ENCODE data around the gene LRRC28.
A peak's percentile ranks its signal among the peaks of the same experiment; 100 is the strongest.

The LRRC28 gene

DNA sequence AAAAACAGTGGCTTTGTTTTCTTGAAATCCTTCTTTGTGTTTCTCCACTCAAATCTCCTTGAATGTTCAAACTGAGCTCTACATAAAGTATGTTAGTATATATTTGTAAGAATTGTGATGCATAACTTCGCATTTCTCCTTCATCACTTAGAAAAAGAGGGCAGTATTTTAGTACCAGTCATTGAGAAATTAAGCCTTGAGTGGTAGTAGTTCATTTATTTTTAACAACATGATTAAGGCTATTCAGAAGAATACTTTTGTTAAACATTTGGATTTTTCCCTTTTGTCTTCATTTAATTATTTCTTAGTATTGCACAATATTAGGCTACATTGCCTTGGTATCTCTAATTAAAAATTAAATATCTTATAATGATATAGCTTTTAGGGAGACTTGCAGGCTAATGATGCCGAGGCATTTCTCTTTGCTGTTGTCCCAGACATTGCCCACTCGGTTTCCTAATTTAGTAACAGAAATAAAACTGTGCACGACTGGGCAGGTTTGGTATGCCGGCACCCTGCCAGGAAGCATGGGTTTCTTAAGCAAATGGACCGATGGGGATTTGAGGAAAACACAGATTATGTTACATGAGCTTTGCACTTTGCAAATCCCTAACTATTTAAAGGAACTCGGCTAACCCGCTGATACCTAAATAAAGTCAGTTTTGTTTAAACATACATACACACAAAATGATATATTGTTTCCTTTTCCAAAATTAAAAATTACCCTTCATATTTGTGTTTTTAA is 54.7 kb downstream of the LRRC28 start:
- DNase-seq (ENCODE audit: low read depth in 2 of 2): no peak

DNA sequence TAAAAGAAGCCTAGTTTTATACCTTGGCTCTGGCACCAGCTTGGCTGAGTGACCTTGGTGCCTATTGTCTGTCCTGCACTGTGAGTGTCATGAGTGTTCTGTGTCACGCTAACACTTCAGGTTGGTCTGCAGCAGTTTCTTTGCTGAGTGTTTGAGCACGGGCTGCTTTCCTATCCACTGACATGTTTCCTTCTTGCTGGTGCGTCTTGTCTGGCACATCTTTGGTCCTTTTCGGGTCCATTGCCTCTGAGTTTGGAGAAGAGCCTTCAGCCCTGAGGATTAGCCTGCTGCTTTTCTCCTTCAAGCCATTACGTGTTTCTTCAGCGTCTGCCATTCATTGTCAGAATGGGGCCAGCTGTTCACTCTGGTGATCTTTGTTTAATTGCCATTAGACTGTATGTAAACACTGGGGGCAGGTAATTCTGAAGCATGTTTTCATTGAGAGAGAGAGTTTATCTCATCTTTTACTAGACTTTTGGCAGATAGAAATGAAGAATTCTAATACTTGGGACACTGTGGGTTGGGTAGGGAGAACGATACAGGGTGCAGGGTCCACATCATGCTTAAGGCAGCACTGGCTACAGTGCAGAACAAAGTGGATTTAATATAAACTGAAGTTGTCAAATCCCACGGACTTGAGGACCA is 55.5 kb downstream of the LRRC28 start:
- no peak for DNase-seq (ENCODE audit: low read depth in 2 of 2)

DNA sequence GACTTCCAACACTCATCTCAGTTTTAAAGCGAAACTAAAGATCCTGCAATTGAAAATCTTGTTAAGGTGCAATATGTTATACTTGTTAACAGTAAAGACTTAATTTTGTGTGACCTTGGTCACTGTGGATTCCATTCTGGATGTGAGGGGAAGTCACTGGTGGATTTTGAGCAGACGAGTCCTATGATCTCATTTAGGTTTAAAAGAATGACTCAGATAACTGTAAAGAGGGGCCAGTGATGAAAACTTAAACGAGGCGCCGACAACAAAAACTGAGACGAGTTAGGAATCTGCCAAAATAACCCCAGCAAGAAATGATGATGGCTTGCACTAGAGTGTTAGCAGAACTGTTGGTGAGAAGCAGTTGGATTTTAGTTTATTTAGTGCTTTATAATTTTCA is 56.5 kb downstream of the LRRC28 start:
- DNase-seq (ENCODE audit: low read depth in 2 of 2): no peak

GRCh38 chr15:99310745-99311144 is 59.5 kb downstream of the LRRC28 start:
- DNase-seq (ENCODE audit: low read depth in 2 of 2): no peak

DNA sequence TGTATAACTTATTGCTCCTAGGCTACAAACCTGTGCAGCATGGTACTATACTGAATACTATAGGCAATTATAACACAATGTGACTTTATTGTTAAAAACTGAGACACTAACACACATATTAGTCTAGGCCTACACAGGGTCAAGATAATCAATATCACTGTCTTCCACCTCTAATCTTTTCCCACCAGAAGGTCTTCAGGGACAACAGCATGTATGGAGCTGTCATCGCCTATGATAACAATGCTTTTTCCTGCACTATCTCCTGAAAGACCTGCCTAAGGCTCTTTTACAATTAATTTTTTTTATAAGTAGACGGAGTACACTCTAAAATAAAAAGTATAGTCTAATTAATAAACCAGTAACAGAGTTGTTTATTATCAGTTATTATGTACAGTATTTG is 60.9 kb downstream of the LRRC28 start:
- DNase-seq (ENCODE audit: low read depth in 2 of 2): no peak

- no peak for DNase-seq (ENCODE audit: low read depth in 2 of 2)
Measured at GRCh38 chr15:99312794-99313193, 61.5 kb downstream of the LRRC28 start.

DNA sequence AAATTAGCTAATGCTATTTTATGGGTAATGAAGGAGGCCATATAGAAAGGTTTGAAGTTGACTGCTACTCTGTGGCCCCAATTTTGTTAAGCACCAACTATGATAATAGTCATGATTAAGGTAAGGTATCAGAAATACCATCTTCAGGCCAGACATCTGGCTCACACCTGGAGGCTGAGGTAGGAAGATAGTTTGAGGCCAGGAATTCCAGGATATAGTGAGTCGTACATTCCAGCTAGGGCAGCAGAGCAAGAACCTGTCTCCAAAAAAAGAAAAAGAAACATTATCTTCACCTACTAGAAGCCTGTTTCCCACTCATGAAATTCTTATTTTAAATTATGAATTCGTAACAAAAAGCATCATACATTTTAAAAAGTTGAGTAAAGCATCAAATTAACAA is 64.4 kb downstream of the LRRC28 start:
- DNase-seq (ENCODE audit: low read depth in 2 of 2): no peak

DNA sequence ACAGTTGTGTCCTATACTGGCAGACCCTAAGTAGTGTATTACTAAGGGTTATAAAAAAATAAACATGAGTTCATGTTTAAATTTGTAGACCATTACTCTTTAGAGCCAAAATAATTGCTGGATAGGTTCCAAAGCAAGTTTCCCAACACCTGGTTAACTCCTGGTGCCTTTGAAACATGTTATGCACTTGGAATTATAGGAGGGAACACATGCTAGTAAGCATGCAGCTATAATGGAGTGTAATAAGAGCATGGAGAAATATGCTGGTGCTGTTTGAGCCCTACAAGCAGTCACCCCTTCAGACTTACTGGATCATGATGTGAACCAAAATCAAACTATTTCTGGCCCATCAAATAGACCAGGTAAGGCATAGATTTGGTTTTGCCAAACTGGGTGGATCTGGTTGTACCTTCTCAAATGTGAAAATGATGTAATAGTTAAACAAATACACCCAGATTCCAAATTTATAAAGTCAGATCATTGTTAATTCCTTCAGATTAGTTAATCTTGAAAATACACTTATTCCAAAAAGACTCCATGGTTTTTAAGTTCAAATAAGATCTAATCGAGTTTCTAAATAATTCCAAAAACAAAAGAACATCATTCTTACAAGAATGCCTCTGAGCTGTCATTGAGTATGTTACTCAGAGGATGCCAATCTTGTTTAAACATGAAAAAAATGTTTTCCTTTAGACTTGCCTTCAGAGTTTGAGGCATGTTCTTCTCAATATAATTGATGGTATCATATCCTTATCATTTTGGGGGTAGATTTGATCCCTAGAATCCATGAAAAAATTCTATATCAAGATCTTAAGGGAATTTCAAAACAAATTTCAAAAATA is 69.3 kb downstream of the LRRC28 start:
- DNase-seq (ENCODE audit: low read depth in 2 of 2): no peak

DNA sequence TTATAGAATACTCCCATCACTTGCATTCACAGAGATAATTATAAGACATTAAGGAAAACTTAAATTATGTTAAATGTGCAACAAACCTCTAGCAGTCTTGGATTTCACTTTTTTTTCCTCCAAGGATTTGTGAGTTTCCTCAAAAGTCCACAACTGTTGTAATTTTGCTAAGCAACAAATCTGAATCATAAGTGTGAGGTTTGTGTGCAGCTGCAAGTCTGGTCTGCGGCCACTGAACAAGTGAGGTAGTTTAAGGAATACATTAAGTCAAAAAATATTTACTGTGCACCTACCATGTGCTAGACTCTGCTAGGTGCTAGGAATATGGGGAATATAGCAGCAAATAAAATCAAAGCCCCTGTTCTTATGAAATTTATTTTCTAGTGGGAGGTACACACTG is 70.2 kb downstream of the LRRC28 start:
- DNase-seq (ENCODE audit: low read depth in 2 of 2): no peak

DNA sequence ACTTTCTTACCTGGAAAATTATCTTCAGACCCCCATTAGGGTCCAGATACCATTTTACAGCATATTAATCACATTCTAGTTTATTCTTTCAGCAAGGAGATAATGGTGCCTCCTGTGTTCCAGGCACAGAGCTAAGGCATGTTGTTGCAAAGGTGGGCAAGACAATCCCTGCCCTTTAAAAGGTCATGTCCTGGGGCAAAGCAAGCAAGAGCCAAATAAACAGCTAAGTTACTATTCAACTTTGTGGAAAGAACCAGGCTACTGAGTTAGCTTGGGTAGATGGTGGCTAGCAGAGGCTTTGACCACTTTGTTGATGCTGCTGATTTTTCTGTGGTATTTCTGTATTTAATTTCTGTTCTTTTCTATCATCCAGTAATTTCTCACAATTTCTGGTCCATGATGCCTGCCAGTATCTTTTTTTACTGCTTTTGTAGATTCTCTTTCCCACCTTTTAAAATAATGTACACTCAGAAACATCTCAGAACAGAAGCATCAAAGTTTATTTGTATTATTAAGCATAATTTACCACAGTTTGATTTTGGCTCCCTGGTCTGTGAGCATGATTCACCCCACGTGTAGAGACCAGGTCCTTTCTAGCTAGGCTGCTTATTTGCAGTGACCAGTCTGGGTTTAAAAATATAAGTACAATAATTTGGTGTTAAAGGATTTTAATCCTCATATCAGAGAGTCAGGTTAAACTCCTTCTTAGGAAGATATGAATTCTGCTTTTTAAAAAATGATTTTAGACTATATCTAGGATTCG is 71.5 kb downstream of the LRRC28 start:
- no peak for DNase-seq (ENCODE audit: low read depth in 2 of 2)

DNA sequence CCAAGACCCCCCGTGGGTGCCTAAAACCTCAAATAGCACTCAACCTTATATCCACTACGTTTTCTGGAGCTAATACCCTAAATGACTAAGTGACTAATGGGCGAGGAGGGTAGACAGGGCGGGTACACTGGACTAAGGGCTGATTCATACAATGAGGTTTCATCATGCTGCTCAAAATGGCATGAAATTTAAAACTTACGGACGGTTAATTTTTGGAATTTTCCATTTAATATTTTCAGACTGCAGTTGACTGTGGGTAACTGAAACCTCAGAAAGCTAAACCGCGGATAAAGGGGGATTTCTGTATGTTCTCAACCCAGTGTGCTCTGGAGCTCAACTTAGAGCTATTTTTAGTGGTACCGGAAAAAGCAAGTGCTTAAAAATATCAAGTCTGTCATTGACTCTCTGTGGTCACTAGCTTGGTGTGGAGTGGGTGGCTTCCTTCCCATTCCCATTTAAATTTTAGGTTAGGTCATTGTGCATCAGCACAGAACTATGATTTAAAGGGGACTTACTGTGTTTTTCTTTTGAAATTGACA is 72.9 kb downstream of the LRRC28 start:
- DNase-seq (ENCODE audit: low read depth in 2 of 2): peak in 1 of 2 donors; percentile 1

- DNase-seq (ENCODE audit: low read depth in 2 of 2): no peak
Measured at GRCh38 chr15:99324700-99325099, 73.4 kb downstream of the LRRC28 start.

DNA sequence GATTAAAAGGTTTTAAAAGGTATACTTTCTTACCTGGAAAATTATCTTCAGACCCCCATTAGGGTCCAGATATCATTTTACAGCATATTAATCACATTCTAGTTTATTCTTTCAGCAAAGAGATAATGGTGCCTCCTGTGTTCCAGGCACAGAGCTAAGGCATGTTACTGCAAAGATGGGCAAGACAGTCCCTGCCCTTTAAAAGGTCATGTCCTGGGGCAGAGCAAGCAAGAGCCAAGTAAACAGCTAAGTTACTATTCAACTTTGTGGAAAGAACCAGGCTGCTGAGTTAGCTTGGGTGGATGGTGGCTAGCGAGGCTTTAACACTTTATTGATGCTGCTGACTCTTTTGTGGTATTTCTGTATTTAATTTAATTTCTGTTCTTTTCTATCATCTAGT is 75.0 kb downstream of the LRRC28 start:
- DNase-seq (ENCODE audit: low read depth in 2 of 2): no peak

DNA sequence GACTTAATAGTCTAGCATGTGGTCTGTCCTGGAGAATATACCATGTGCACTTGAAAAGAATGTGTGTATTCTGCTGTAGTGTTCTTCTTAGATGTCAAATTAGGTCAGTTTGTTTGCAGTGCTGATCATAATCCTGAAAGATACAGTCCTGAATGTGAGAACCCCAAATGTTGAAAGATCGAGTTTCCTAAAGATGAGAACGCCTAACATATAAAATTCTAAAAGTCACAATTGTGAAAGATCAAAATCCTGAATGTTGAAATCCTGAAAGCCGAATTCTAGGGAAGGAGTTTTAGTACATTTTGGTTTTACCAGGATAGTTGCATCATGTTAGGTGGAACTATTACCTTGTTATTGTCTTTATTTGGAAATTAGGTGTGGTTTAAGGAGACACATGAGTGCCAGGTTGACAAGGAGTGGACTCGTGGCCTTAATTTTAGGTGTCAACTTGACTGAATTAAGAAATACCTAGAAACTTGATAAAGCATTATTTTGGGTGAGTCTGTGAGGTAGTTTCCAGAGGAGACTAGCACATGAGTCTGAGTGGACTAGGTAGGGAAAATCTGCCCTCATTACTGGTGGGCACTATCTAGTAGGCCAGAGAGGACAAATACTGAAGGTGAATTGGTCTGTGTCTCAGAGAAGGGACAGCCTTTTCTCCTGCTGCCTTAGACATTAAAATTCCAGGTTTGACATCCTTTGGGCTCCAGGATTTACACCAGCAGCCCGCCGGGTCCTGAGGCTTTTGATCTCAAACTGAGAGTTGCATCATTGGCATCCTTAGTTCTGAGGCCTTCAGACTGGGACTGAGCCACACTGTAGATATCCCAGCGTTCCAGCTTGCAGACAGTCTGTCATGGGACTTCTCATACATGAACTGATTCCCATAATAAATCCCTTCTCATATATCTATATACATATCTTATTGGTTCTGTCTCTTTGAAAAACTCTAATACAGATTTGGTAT is 77.1 kb downstream of the LRRC28 start:
- DNase-seq (ENCODE audit: low read depth in 2 of 2): no peak

GRCh38 chr15:99331381-99331780 is 80.1 kb downstream of the LRRC28 start:
- DNase-seq (ENCODE audit: low read depth in 2 of 2): no peak

DNA sequence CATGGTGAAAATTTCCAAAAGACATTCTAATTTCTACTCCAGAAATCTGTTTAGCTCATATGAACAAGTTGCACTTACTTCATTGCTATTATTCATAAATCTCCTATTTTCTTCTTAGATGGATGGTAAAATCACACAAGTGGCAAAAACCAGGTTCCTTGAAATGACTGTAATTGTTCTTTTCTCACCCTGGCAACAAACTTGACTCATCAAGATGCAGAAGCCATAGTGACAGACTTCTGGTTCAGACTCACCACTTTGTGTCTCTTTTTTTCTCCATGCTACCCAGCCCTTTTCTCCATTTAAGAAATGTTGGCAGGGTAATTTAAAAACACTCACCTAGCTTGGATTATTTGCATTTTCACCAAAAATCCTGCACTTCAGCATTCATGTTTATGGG is 82.1 kb downstream of the LRRC28 start:
- DNase-seq (ENCODE audit: low read depth in 2 of 2): no peak

DNA sequence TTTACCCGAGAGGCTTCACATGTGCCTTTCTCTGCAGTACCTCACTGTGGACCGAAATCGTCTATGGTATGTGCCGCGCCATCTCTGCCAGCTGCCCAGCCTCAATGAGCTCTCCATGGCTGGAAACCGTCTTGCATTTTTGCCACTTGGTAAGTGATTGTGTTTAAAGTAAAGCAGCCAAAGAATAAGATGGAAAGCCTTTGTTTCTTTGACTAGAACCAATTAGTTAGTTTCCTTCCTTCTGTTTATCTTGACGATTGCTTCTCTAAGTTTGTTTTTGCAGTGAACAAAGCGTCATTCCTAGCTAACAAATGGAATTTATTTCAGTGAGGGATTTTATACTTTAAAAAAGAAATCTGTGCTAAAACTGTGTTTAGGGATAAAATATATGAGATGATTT is 82.7 kb downstream of the LRRC28 start:
- DNase-seq (ENCODE audit: low read depth in 2 of 2): no peak

DNA sequence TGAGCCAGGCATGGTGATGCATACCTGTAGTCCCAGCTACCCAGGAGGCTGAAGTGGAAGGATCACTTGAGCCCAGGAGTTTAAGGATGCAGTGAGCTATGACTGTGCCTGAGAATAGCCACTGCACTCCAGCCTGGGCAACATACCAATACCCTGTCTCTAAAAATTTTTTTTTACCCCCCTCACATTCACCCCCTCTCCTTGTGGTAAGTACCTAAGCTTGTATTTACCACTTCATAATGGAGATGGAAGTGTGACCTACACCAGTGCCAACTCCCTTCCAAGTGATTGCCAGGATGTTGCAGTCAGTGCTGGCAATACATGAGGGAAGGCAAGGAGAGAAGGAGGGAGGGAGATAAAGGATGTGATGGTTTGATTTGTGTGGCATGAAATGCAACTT is 84.2 kb downstream of the LRRC28 start:
- DNase-seq (ENCODE audit: low read depth in 2 of 2): no peak

DNA sequence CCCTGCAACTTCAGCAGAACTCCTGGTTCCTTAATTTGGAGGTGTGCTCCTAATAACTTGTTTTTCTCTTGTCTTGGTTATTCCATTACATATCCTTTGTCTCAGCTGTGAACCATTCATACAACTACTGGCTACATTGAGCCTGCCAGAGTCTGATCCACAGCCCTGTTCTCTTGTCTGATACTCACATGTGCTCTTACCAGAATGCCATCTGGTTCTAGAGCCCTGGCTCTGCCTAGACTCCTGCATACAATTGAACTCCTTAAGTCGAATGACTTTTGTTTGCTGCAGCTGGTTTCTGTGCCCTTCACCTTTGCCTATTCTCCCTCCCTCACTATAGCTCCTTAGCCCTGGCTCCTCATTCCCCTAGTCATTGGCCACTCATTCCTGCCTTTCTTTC is 85.5 kb downstream of the LRRC28 start:
- no peak for DNase-seq (ENCODE audit: low read depth in 2 of 2)

GRCh38 chr15:99340347-99340746 is 89.1 kb downstream of the LRRC28 start:
- DNase-seq (ENCODE audit: low read depth in 2 of 2): no peak

DNA sequence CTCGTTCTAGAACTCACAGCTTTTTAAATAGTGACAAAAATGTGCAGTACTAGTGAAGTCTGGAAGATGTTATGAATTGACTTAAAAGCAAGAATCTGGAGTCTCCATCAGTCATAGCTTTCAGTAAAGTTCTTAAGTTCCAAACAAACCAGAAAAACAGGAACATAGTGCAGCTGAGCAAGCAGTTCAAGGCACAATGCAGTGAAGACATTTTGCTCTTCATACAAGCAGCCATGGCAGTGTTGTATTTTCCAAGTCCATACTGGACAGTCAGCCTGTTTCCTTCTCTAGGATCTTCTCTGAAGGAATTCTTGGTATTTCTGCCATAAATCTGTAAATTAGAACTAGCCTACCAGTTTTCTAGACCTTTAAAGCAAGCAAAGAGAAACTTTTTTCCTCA is 90.5 kb downstream of the LRRC28 start:
- no peak for DNase-seq (ENCODE audit: low read depth in 2 of 2)

Data from stimulated activated CD4-positive, alpha-beta T cell treated with anti-CD3 and anti-CD28 coated beads, Interleukin-15, amount 100 ng/mL, for 48 hours (primary cell).